ENCODE results near the gene ABHD8.

Gene ABHD8

DNA sequence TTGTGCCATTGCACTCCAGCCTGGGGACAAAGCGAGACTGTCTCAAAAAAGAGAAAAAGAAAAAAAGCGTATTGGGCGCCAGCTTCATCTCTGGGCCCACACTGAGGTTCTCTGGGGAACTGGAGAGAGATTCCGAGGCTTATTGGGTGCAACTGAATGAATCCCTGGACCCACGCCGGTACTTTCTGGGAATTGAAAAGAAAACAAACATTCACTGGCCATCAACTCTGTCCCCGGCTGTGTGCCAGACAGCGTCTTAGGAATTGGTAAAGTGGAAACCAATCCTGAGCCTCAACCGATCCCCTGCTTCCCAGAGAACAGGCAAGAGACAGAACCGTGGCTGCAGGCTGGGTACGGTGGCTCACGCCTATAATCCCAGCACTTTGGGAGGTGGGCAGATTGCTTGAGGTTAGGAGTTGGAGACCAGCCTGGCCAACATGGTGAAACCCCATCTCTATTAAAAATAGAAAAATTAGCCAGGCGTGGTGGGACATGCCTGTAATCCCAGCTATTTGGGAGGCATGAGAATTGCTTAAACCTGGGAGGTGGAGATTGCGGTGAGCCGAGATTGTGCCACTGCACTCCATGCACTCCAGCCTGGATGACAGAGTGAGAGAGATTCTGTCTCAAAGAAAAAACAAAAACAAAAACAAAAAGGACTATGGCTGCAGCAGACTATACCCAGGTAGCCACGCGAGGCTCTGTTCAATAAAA lies 22.8 kb upstream of the ABHD8 start:
- DNase-seq (ENCODE audit: low read depth): no peak
- H3K4me3 ChIP-seq (ENCODE audit: control insufficient read depth, low read depth, low read length): no peak overlapping the region
- TF ChIP-seq, protein P1, sequence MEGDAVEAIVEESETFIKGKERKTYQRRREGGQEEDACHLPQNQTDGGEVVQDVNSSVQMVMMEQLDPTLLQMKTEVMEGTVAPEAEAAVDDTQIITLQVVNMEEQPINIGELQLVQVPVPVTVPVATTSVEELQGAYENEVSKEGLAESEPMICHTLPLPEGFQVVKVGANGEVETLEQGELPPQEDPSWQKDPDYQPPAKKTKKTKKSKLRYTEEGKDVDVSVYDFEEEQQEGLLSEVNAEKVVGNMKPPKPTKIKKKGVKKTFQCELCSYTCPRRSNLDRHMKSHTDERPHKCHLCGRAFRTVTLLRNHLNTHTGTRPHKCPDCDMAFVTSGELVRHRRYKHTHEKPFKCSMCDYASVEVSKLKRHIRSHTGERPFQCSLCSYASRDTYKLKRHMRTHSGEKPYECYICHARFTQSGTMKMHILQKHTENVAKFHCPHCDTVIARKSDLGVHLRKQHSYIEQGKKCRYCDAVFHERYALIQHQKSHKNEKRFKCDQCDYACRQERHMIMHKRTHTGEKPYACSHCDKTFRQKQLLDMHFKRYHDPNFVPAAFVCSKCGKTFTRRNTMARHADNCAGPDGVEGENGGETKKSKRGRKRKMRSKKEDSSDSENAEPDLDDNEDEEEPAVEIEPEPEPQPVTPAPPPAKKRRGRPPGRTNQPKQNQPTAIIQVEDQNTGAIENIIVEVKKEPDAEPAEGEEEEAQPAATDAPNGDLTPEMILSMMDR (IDR thresholded peaks at IDR 0.05; ENCODE audit: control insufficient read depth, insufficient read depth, low read depth, low read length, missing control alignments): no peak

DNA sequence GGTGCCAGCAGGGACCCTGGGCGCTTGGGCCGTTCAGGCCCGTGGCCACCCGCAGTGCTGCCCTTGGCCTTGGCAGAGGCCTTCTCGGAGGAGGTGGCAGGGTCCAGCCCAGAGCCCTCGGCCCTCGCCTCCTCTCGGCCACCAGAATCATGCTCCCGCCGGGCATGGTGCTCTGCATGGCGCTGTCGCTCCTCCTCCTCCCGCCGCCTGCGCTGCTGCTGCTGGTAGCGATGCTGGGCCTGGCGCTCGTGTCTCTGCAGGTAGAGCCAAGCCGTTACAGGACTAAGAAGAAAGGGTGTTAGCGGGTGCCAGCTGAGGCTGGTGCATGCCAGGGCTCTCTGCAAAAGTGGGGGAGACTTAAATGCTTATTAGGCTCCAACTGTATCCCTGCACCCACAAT lies 21.9 kb upstream of the ABHD8 start:
- H3K4me3 ChIP-seq (ENCODE audit: control insufficient read depth, low read depth, low read length): no peak overlapping the region
- TF ChIP-seq, protein P1 (IDR thresholded peaks at IDR 0.05; ENCODE audit: control insufficient read depth, insufficient read depth, low read depth, low read length, missing control alignments): no peak

DNA sequence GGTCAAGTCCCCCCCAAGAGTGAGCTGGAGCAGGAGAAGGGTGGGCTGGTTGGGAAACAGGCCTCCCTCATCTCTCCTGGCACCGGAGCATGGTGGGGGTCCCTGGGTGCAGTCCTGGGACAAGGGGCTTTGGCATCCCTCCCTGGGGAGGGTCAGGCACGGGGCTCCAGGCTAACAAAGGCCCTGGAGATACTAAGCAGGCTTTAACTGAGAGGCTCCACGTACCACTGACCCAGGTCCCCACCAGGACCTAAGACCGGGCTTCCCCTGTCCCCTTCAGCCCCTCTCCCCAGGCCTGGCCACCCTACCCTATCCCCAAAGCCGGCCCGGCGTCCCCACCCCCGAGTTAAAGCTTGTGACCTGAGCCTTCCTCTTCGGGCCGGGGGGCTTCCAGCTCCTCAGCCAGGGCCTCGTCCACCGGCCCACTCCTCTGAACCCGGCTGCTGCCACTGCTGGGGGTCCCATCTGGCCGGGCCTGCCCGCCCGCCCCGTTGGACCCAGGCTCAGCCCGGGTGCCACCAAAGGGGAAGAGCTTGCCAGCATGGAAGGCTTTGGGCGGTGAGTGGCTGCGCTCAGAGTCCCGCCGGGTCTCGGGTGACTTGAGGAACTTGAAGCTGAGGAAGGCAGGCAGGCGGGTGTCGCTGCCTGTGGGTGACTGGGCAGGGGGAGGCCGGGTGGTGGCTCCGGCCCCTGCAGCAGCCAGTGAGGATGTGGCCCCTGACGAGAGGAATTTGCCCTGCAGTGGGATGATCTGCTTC lies 21.3 kb upstream of the ABHD8 start:
- no peak overlapping the region for H3K4me3 ChIP-seq (ENCODE audit: control insufficient read depth, low read depth, low read length)
- TF ChIP-seq, protein P1 (IDR thresholded peaks at IDR 0.05; ENCODE audit: control insufficient read depth, insufficient read depth, low read depth, low read length, missing control alignments): no peak
- no peak for DNase-seq (ENCODE audit: low read depth)

More for the DNA sequence above, 21.9 kb upstream of the ABHD8 start:
- DNase-seq (ENCODE audit: low read depth): no peak

DNA sequence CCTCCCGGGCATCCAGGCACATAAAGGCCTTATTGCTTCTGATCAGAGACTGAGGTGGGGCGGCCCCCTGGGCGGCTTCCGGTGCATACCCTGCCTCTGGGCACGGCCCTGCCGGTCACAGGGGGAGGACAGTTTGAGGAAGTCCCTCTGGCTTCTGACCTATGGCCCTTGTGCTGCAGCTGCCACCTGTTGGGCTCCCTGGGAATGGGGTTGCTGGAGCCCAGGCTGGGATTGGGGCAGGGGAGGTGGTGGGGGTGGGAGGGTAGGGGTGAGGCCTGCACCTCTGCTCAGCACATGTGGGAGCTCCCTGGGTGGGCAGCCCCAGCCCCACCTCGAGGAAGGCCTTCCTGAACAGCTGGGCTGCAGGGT lies 20.7 kb upstream of the ABHD8 start:
- no peak for DNase-seq (ENCODE audit: low read depth)
- no peak overlapping the region for H3K4me3 ChIP-seq (ENCODE audit: control insufficient read depth, low read depth, low read length)
- TF ChIP-seq, protein P1 (IDR thresholded peaks at IDR 0.05; ENCODE audit: control insufficient read depth, insufficient read depth, low read depth, low read length, missing control alignments): no peak

DNA sequence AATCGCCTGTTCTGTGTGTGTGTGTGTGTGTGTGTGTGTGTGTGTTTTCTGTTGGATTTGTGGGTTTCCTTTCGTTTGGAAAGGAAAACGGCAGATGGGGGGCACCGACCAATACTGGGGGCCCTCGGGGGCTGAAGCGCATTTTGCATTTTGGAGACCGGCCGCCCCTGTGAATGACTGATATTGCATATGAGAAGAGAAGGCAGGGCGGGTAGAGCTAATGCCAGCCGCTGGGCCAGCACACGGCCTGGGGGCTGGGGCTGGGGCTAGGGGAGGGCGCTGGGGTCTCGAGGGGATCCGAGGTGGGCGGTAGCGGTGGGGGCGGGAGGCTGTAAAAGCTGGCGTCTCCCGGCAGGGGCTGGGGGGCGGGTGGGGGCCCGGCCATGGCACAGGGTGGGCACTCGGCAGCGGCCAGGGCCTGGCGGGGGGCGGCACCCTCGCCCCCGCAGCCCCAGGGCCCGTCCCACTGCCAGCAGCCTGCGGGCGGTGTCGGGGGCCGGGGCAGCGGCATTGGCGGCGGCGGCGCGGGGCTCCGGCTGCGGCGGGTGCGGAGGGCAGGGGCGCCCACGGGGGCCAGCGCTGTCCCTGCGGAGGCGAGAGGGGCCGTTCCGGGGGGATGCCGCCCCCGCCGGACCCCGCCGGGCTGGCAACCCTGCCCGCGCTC lies 20.2 kb upstream of the ABHD8 start:
- H3K4me3 ChIP-seq (ENCODE audit: control insufficient read depth, low read depth, low read length): no peak overlapping the region
- TF ChIP-seq, protein P1 (IDR thresholded peaks at IDR 0.05; ENCODE audit: control insufficient read depth, insufficient read depth, low read depth, low read length, missing control alignments): no peak
- DNase-seq (ENCODE audit: low read depth): no peak

DNA sequence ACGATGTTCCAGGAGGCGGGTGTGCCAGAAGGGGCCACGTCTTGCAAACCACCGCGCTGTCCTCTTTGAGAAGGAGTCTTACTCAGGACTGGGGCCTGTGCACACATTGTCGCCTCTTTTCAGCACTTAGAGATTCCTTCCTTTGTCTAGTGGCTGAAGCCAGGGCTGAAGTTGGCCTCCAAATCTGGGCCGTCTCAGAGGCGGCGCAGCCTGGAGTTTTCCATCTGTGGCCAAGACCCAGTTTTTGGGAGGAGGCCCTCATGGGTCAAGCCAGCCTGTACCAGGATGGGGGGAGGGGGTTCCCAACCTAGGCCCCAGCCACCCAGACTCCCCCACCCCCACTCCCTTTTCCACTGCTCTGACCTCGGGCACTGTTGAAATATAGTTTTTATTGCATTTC lies 19.6 kb upstream of the ABHD8 start:
- TF ChIP-seq, protein P1 (IDR thresholded peaks at IDR 0.05; ENCODE audit: control insufficient read depth, insufficient read depth, low read depth, low read length, missing control alignments): no peak
- no peak for DNase-seq (ENCODE audit: low read depth)
- H3K4me3 ChIP-seq (ENCODE audit: control insufficient read depth, low read depth, low read length): no peak overlapping the region

Measured in AG09309 (cell line).